Measurements from ENCODE around the gene CFAP90. TPM values are rescaled to one million over a fixed set of nuclear protein-coding genes. Genes with fewer than 3 reads are reported as not detected.

CFAP90 gene
- 0.25 and 0.36 TPM in 2 replicates for polyA plus RNA-seq (2011; rRNA removed)
- 0.21 and 0.41 TPM in 2 replicates for polyA plus RNA-seq (2012; cell fraction: cytosol; rRNA removed)
- 0.16 and 0.29 TPM in 2 replicates for polyA plus RNA-seq (2012; cell fraction: nucleus; rRNA removed)
- 0.17 to 0.28 TPM (median 0.28 TPM) in 3 replicates for polyA plus RNA-seq (2017; fragmentation: RNase III; extraction: RNeasy Plus Mini Kit Qiagen cat#74134 plus additional on column Dnase treatment)
- polyA minus RNA-seq (2011; rRNA and poly(A)+ RNA removed), result 0.33 TPM in 1 of 2 replicates, not detected in the other

DNA sequence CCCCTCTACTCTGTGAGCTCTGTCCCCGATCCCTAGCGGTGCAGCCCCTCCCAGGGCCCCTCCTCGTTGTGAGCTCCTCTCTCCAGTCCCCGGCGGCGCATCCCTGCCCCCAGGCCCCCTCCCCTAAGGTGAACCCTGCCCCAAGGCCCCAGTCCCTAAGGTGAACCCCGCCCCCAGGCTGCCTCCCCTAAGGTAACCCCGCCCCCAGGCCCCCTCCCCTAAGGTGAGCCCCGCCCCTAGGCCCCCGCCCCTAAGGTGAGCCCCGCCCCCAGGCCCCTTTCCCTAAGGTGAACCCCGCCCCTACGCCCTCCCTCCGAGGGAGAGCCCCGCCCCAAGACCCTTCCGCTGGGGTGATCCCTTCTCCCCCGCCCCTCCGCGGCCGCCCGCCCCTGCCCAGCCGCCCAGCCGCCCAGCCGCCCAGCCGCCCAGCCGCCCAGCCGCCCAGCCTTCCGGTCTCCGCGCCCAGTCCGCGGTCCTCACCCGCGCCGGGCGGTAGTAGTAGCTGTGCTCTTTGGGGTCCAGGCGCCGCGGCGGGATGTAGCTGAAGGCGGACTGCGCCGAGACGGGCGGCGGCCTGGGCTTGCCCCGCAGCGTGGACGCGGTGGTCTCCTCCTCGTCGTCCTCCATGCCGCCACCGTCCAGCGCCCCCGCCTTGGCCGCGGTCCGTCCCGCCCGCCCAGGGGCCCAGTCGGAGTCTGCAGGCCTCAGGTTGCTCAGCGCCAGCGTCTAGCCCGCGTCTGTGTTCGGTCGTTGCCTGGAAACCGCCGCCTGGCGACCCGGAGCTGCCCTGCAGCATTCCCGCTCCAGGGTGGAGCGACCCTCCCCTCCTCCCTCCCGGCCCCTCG lies at the start of gene CFAP90:
TSS of gene CFAP90 (minus strand) at position 739 of the 845 bp plus-strand sequence. CDS start at position 627, 112 bp downstream.
- peak in 1 of 2 experiments; percentile 43 for DNase-seq (ENCODE audit: low read depth in 1 of 2, low spot score in 1 of 2)
- CTCF ChIA-PET, result interaction anchor here (0.6 to 1.4 kb wide), 6 partner anchors 10 to 354 kb away, joined by 3 to 6 read pairs (median 3); no protein-coding TSS in a partner anchor
- ATAC-seq, result peak; percentile 77 to 87
- TF ChIP-seq NFE2L2 (conservative IDR thresholded peaks at IDR 0.05; ENCODE audit: low read length) (no peak), TP53 (CRISPR knock-in tag; IDR thresholded peaks at IDR 0.05) (no peak), MAX (IDR thresholded peaks at IDR 0.05) (0 out of 2 replicates have a peak, but pooled peaks have one; percentile 13), EHF (CRISPR knock-in tag; IDR thresholded peaks at IDR 0.05) (no peak), ELK1 (IDR thresholded peaks at IDR 0.05; ENCODE audit: low read depth, low read length) (no peak)
- POLR2A ChIA-PET, result no interaction called here
- no peak for FAIRE-seq
- H3K9me3 ChIP-seq, result no peaks in the 10 kb centered on the region; the same call in 2 of the 3 replicates
- H3K4me3 ChIP-seq, result peak within 1 kb of the TSS; percentile 64
- H3K4me2 ChIP-seq, result peak within 1 kb of the TSS; percentile 88
- 20% methylated on average over 3 of the region's 76 CpGs for WGBS (ENCODE audit: missing lambda C conversion rate)
- no peaks in the 10 kb centered on the region for H3K4me1 ChIP-seq
- peak within 1 kb of the TSS; percentile 49 to 73; a peak in 5 of 6 replicates for H3K27ac ChIP-seq

GRCh38 chr5:7897014-7897600 lies 46.2 kb upstream of the CFAP90 start:
- no peak overlapping the region for H3K4me2 ChIP-seq
- 32% methylated on average over 5 of the region's 5 CpGs for WGBS (ENCODE audit: missing lambda C conversion rate)
- peak; percentile 44 to 72 for DNase-seq (ENCODE audit: low read depth in 1 of 2, low spot score in 1 of 2)
- no peak for FAIRE-seq
- H3K4me3 ChIP-seq, result no peak overlapping the region
- ChIA-PET POLR2A (no interaction called here), CTCF (interaction anchor here (2.0 kb wide), 1 partner anchor 11 kb away, joined by 13 read pairs; no protein-coding TSS in a partner anchor)
- peak; percentile 97 to 98 for ATAC-seq
- no peaks in the 10 kb centered on the region for H3K4me1 ChIP-seq
- H3K27ac ChIP-seq, result no peak overlapping the region
- no peaks in the 10 kb centered on the region for H3K9me3 ChIP-seq
- TF ChIP-seq HDAC2 (IDR thresholded peaks at IDR 0.05), result no peak
- TF ChIP-seq, protein P1, sequence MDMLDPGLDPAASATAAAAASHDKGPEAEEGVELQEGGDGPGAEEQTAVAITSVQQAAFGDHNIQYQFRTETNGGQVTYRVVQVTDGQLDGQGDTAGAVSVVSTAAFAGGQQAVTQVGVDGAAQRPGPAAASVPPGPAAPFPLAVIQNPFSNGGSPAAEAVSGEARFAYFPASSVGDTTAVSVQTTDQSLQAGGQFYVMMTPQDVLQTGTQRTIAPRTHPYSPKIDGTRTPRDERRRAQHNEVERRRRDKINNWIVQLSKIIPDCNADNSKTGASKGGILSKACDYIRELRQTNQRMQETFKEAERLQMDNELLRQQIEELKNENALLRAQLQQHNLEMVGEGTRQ (IDR thresholded peaks at IDR 0.05), result no peak
- TF ChIP-seq JUNB (IDR thresholded peaks at IDR 0.05), result no peak
- no peak for TF ChIP-seq POLR2A (IDR thresholded peaks at IDR 0.05; ENCODE audit: low read length)
- no peak for TF ChIP-seq FOSL2 (IDR thresholded peaks at IDR 0.05)
- TF ChIP-seq FOSL2 (CRISPR knock-in tag; IDR thresholded peaks at IDR 0.05), result peak; percentile 76
- 0 out of 3 replicates have a peak, but pooled peaks have one; percentile 30 for TF ChIP-seq CTCF (IDR thresholded peaks at IDR 0.05)
- no peak for TF ChIP-seq TFCP2L1 (CRISPR knock-in tag; IDR thresholded peaks at IDR 0.05)
- no peak for TF ChIP-seq E2F6 (IDR thresholded peaks at IDR 0.05; ENCODE audit: borderline replicate concordance, low read depth)
- peak in 1 of 2 experiments; percentile 17; a peak in 1 of 5 replicates for TF ChIP-seq RAD21 (conservative IDR thresholded peaks at IDR 0.05 in 1 of 2, IDR thresholded peaks at IDR 0.05 in 1 of 2)
- TF ChIP-seq PHF8 (IDR thresholded peaks at IDR 0.05; ENCODE audit: borderline replicate concordance, low read depth), result no peak
- TF ChIP-seq TP53 (CRISPR knock-in tag; IDR thresholded peaks at IDR 0.05), result no peak
- no peak for TF ChIP-seq MAZ (IDR thresholded peaks at IDR 0.05; ENCODE audit: borderline replicate concordance, low read depth, low read length)
- no peak for TF ChIP-seq SREBF2 (IDR thresholded peaks at IDR 0.05)
- no peak for TF ChIP-seq BCL3 (IDR thresholded peaks at IDR 0.05)
- TF ChIP-seq MYC (IDR thresholded peaks at IDR 0.05; ENCODE audit: borderline replicate concordance, low read length), result no peak
- no peak for TF ChIP-seq BHLHE40 (IDR thresholded peaks at IDR 0.05; ENCODE audit: low read depth, low read length)
- TF ChIP-seq, protein P2, sequence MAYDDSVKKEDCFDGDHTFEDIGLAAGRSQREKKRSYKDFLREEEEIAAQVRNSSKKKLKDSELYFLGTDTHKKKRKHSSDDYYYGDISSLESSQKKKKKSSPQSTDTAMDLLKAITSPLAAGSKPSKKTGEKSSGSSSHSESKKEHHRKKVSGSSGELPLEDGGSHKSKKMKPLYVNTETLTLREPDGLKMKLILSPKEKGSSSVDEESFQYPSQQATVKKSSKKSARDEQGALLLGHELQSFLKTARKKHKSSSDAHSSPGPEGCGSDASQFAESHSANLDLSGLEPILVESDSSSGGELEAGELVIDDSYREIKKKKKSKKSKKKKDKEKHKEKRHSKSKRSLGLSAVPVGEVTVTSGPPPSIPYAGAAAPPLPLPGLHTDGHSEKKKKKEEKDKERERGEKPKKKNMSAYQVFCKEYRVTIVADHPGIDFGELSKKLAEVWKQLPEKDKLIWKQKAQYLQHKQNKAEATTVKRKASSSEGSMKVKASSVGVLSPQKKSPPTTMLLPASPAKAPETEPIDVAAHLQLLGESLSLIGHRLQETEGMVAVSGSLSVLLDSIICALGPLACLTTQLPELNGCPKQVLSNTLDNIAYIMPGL (CRISPR knock-in tag; IDR thresholded peaks at IDR 0.05; ENCODE audit: borderline replicate concordance), result no peak
- TF ChIP-seq HES2 (IDR thresholded peaks at IDR 0.05), result no peak
- no peak for TF ChIP-seq KDM1A (IDR thresholded peaks at IDR 0.05; ENCODE audit: low read depth)
- no peak for TF ChIP-seq EHMT2 (IDR thresholded peaks at IDR 0.05; ENCODE audit: low read depth)
- no peak for TF ChIP-seq JUN (IDR thresholded peaks at IDR 0.05)
